A673 (cell line): Measurements from ENCODE around the gene TRAF1.

ENCODE experiments used
- EZH2 ChIP-seq: fragments of 200-600 bp; sonication (generic); IDR thresholded peaks from 2 replicates; pipeline ENCODE4 v1.6.1; 2017; ENCODE audit warnings: borderline replicate concordance, low read depth, mild to moderate bottlenecking, mixed read lengths, antibody characterized with exemption, low read length; ENCODE audit not compliant: poor library complexity, severe bottlenecking
- TF ChIP-seq, protein P1 (sequence below): fragments of 300-800, 200-600 bp; sonication (generic); conservative IDR thresholded peaks from 2 replicates; pipeline ENCODE4 v1.5.1; 2017; ENCODE audit warnings: low read depth, mild to moderate bottlenecking, antibody characterized with exemption, low read length, moderate library complexity, mixed read lengths

DNA sequence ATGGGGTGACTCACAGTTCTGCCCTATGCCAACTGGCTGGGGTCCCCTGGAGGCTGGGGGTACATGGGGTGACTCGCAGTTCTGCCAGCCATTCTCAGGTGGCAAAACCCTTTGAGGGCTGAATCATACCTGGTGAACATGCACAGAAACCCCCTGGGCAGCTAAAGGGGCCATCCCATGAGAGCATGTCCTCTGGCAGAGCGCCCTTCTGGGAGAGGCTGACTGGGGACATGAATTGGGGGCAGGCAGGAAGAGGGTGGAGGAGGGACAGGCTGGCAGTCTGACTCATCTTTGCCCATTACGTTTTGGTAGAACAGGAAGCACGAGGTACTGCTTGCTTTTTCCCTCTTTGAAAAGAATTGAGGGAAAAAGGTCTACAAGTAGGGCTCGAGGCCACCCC is 16.7 kb downstream of the TRAF1 start:
- TF ChIP-seq, protein P1, sequence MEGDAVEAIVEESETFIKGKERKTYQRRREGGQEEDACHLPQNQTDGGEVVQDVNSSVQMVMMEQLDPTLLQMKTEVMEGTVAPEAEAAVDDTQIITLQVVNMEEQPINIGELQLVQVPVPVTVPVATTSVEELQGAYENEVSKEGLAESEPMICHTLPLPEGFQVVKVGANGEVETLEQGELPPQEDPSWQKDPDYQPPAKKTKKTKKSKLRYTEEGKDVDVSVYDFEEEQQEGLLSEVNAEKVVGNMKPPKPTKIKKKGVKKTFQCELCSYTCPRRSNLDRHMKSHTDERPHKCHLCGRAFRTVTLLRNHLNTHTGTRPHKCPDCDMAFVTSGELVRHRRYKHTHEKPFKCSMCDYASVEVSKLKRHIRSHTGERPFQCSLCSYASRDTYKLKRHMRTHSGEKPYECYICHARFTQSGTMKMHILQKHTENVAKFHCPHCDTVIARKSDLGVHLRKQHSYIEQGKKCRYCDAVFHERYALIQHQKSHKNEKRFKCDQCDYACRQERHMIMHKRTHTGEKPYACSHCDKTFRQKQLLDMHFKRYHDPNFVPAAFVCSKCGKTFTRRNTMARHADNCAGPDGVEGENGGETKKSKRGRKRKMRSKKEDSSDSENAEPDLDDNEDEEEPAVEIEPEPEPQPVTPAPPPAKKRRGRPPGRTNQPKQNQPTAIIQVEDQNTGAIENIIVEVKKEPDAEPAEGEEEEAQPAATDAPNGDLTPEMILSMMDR, result no peak
- no peak for TF ChIP-seq EZH2
